Measurements from ENCODE around the gene ZNF813. TPM values are rescaled to one million over a fixed set of nuclear protein-coding genes. Genes with fewer than 3 reads are reported as not detected.

The ZNF813 gene
- polyA plus RNA-seq, 1 donor (not counting 4 experiments of a cell fraction or from before 2014, with no cell fraction given), result 2.5 TPM

GRCh38 chr19:53509845-53510244 lies 42.3 kb downstream of the ZNF813 start:
- FAIRE-seq, result no peak
- no peak overlapping the region for H3K9ac ChIP-seq (ENCODE audit: control insufficient read depth, extremely low read depth, insufficient read depth, low read length)
- H3K27me3 ChIP-seq (ENCODE audit: control insufficient read depth, extremely low read depth, insufficient read depth, low read length), result no peaks in the 10 kb centered on the region

GRCh38 chr19:53511357-53511756 lies 43.8 kb downstream of the ZNF813 start:
- H3K27ac ChIP-seq (ENCODE audit: control insufficient read depth, insufficient read depth, low read length), result no peak overlapping the region
- TF ChIP-seq EZH2 (IDR thresholded peaks at IDR 0.05; ENCODE audit: low read length) (no peak), CTCF (optimal IDR thresholded peaks at IDR 0.05 in 1 of 3, IDR thresholded peaks at IDR 0.05 in 1 of 3, conservative IDR thresholded peaks at IDR 0.05 in 1 of 3; ENCODE audit: extremely low read depth in 1 of 3, insufficient read depth in 2 of 3, low read length in 3 of 3) (no peak)
- no peaks in the 10 kb centered on the region for H4K20me1 ChIP-seq (ENCODE audit: control insufficient read depth, extremely low read depth, insufficient read depth, low read length)
- no peaks in the 10 kb centered on the region for H3K27me3 ChIP-seq (ENCODE audit: control insufficient read depth, extremely low read depth, insufficient read depth, low read length)
- H3K4me1 ChIP-seq (ENCODE audit: control insufficient read depth, extremely low read depth, insufficient read depth, low read length), result no peaks in the 10 kb centered on the region
- dilution Hi-C loops (cut with MboI; ENCODE audit: extremely low pct_ligation_motif_present, low sequenced_read_pairs), result no loop called here
- H3K4me3 ChIP-seq (ENCODE audit: control insufficient read depth in 2 of 3, extremely low read depth in 1 of 3, insufficient read depth in 2 of 3, low read depth in 1 of 3, low read length in 3 of 3), result no peak overlapping the region
- H3K9ac ChIP-seq (ENCODE audit: control insufficient read depth, extremely low read depth, insufficient read depth, low read length), result no peak overlapping the region
- no peak for DNase-seq (ENCODE audit: low read depth, low spot score)
- H3K79me2 ChIP-seq (ENCODE audit: control insufficient read depth, insufficient read depth, low read length), result no peaks in the 10 kb centered on the region
- H3K36me3 ChIP-seq (ENCODE audit: control insufficient read depth in 2 of 2, extremely low read depth in 1 of 2, insufficient read depth in 2 of 2, low read length in 2 of 2), result no peaks in the 10 kb centered on the region
- peaks cover 2% of the 10 kb centered on the region for H3K9me3 ChIP-seq (ENCODE audit: control insufficient read depth, low read depth, low read length)
- no peak overlapping the region for H3K4me2 ChIP-seq (ENCODE audit: control insufficient read depth, extremely low read depth, insufficient read depth, low read depth, low read length)
- no peak for FAIRE-seq
- no peaks in the 10 kb centered on the region for H3K9me1 ChIP-seq (ENCODE audit: control insufficient read depth, extremely low read depth, insufficient read depth, low read length)
- H2AFZ ChIP-seq (ENCODE audit: control insufficient read depth, low read length), result no peak overlapping the region

More at GRCh38 chr19:53509845-53510244, 42.3 kb downstream of the ZNF813 start:
- Histone ChIP-seq H3K9me3 (ENCODE audit: control insufficient read depth, low read depth, low read length) (peaks cover 2% of the 10 kb centered on the region), H3K4me3 (ENCODE audit: control insufficient read depth in 2 of 3, extremely low read depth in 1 of 3, insufficient read depth in 2 of 3, low read depth in 1 of 3, low read length in 3 of 3) (no peak overlapping the region), H3K27ac (ENCODE audit: control insufficient read depth, insufficient read depth, low read length) (no peak overlapping the region), H3K4me1 (ENCODE audit: control insufficient read depth, extremely low read depth, insufficient read depth, low read length) (no peaks in the 10 kb centered on the region), H3K9me1 (ENCODE audit: control insufficient read depth, extremely low read depth, insufficient read depth, low read length) (no peaks in the 10 kb centered on the region), H2AFZ (ENCODE audit: control insufficient read depth, low read length) (no peak overlapping the region), H3K4me2 (ENCODE audit: control insufficient read depth, extremely low read depth, insufficient read depth, low read depth, low read length) (no peak overlapping the region), H3K36me3 (ENCODE audit: control insufficient read depth in 2 of 2, extremely low read depth in 1 of 2, insufficient read depth in 2 of 2, low read length in 2 of 2) (no peaks in the 10 kb centered on the region), H4K20me1 (ENCODE audit: control insufficient read depth, extremely low read depth, insufficient read depth, low read length) (no peaks in the 10 kb centered on the region), H3K79me2 (ENCODE audit: control insufficient read depth, insufficient read depth, low read length) (no peaks in the 10 kb centered on the region)
- no peak for DNase-seq (ENCODE audit: low read depth, low spot score)
- dilution Hi-C loops (cut with MboI; ENCODE audit: extremely low pct_ligation_motif_present, low sequenced_read_pairs), result no loop called here
- TF ChIP-seq EZH2 (IDR thresholded peaks at IDR 0.05; ENCODE audit: low read length) (no peak), CTCF (optimal IDR thresholded peaks at IDR 0.05 in 1 of 3, IDR thresholded peaks at IDR 0.05 in 1 of 3, conservative IDR thresholded peaks at IDR 0.05 in 1 of 3; ENCODE audit: extremely low read depth in 1 of 3, insufficient read depth in 2 of 3, low read length in 3 of 3) (no peak)

Measured in keratinocyte (primary cell).